CD4-positive, alpha-beta T cell treated with Interleukin-10 for 1 hour (primary cell): ENCODE data around the gene YIPF1.
"Not testable (repeated sequence)": the region's sequence is repeated elsewhere in the genome, so short reads cannot be mapped to it uniquely, and the experiment has no call there.

Experiments
- DNase-seq: peaks from one replicate; pipeline ENCODE4 v3.0.0-alpha.2; 2020

YIPF1 gene

GRCh38 chr1:53837646-53837923, 52.0 kb downstream of the YIPF1 start:
- DNase-seq: no peak

DNA sequence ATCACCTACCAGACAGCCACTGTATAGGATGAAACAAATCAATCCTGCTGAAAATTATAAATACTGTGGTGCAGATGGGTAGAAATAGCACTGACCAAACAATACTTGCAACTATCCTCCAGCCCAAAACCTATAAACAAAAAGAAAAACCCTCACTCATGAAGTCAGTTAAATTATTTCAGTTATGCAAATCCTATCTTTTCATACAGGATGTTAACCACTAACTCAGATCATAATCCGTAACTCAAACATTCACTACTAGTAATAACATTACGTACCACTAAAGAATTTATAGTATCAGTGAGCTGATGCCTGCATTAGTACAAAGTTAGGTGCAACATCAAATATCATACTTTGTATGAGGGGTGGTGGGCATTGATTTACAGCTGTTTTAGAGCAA, 54.1 kb downstream of the YIPF1 start:
- no peak for DNase-seq

DNA sequence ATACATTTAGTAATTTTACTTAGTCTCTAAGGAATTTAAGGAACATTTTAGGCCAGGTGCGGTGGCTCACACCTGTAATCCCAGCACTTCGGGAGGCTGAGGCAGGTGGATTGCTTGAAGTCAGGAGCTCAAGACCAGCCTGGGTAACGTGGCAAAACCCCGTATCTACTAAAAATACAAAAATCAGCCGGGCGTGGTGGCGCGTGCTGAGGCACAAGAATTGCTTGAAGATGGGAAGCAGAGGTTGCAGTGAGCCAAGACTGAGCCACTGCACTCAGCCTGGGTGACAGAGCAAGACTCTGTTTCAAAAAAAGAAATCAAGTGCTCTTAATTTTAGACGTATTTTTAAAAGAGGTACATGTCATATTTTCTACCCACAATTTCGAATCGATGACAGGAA, 54.8 kb downstream of the YIPF1 start:
- no peak for DNase-seq

DNA sequence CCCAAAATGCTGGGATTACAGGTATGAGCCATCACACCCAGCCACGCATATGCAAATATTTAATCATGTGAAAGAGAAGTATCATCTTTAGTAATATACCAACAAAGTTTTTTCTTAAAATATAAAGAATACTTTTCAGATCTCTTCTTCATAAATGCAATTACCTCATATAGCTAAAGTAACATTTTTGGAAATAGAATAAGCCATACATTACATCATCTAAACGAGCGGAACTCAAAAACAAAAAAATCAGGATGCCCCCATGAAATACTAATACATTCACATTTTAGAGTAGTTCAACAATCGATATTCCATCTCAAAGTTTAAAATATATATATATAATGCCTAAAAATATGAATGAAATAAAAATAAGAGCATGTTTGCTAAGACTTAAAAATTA, 56.2 kb downstream of the YIPF1 start:
- no peak for DNase-seq

DNA sequence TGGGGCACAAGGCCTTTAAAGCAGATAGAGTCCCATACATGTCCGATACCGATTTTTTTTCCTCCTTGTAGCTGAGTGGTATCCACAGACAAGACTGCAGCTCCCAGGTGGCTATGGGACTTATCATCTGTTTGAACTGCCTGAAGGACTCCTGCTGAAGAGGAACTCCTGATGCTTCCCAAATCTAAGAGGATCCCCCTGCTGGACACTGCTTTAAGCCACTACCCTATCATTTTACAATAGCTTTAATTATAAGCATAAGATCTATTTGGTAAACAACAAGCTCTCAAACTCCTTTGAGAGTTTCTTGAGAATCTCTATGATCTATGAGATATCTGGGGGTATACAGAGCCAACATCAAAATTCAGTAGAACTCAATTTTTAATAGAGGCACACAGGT, 63.2 kb downstream of the YIPF1 start:
- DNase-seq: no peak

- DNase-seq: no peak
These were observed 64.3 kb downstream of the YIPF1 start for GRCh38 chr1:53825306-53825705.

DNA sequence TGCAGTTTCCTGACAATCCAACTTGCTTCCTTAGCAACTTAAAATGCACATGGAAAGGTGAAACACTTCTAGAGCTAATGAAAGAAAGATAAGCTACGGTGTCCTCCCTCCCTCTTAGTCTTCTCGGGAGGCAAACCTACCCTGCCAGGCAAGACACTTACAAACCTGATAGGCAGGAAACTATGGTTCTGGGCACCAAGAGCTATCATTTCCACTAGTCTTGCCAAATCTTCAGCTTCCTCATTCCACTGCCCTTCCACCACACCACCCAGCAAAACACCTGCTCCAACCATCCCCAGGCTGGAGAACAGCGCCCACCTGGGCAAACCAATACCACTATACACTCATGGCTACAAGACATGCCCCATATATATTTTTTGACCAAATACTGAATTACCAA, 66.7 kb downstream of the YIPF1 start:
- no peak for DNase-seq

DNA sequence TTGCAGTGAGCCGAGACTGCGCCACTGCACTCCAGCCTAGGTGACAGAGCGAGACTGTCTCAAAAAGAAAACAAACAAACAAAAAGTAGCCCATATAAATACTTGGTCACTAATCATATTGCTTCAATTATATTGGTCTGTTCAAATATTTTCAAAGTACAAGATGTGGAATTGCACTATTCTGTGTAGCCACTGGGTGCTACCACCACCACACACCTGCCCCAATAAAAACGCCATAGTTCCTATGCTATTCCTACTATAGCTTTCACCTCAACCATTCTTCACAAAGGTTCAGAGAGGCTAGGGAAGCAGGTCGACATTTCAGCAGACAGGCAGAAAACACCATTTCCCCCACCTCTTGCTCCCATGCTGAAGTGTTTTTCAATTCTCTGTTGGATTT, 68.2 kb downstream of the YIPF1 start:
- DNase-seq: no peak

DNA sequence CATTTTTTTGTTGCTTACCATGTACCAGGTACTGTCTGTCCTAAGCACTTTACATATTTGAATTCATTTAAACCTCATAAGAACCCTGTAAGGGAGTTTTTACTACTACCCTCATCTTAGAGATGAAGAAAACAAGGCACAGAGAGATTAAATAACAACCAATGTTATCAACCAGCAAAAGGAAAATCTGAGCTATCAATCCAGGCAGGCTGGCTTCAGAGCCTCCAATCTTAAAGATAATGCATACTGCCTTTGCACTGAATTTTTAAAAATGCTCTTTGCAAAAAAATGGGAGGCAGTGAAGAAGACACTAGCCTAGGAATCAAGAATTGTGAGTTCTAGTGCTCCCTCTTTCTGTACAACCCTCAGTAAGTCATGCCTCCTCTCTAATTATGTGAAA, 70.2 kb downstream of the YIPF1 start:
- DNase-seq: no peak

GRCh38 chr1:53816584-53816983, 73.0 kb downstream of the YIPF1 start:
- not testable (repeated sequence) for DNase-seq

DNA sequence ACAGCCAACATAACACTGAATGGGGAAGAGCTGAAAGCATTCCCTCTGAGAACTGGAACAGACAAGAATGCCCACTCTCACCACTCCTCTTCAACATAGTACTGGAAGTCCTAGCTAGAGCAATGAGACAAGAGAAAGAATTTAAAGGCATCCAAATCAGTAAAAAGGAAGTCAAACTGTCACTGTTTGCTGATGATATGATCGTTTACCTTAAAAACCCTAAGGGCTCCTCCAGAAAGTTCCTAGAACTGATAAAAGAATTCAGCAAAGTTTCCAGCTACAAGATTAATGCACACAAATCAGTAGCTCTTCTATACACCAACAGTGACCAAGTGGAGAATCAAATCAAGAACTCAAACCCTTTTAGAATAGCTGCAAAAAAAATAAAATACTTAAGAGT, 74.1 kb downstream of the YIPF1 start:
- not testable (repeated sequence) for DNase-seq

DNA sequence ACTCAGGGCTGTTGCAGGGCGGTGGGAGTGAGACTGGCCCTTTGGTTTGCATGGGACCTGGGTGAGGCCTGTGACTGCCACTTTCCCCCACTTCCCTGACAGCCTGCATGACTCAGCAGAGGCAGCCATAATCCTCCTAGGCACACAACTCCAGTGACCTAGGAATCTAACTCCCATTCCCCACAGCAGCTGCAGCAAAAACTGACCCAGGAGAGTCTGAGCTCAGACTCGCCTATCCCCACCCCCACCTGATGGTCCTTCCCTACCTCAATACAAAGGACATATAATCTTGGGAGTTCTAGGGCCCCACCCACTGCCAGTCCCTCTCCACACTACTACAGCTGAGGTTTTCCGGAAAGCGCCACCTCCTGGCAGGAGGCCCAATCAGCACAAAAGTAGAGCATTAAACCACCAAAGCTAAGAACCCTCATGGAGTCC, 78.2 kb downstream of the YIPF1 start:
- DNase-seq: no peak

- DNase-seq: no peak
These were observed 79.1 kb downstream of the YIPF1 start for GRCh38 chr1:53810497-53810896.

DNA sequence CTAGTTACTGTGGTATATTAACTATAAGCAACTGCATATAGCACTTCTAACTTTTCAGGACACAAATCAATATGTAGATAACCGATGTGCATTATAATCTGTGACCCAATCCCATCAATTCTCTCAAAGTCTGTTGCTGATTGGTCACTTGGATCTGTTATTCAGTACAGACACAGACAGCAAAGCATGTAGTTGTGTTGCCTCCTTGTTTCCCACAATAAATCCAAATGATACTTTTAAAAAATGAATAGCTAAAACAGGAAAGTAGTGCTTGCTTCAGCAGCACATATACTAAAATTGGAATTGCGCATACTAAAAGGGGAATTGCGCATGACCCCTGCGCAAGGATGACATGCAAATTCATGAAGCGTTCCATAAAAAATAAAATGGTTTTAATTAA, 79.6 kb downstream of the YIPF1 start:
- no peak for DNase-seq

- no peak for DNase-seq
These were observed 81.7 kb downstream of the YIPF1 start for GRCh38 chr1:53807916-53808315.

GRCh38 chr1:53804791-53805505, 84.6 kb downstream of the YIPF1 start:
- no peak for DNase-seq

DNA sequence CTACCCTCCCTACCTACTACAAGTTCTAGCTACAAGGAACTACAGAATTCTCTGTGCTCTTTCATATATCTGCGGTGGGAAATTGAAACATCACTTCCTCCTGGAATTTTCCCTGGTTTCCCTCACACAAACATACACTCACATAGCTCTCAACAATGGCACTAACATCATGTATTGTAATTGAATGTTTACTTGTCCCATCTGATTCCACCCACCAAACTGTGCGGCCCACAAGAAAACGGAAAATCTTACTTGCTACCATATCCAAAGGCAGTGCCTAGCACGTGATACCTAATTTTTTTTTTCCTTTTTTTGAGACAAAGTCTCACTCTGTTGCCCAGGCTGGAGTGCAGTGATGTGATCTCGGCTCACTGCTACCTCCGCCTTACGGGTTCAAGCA, 85.4 kb downstream of the YIPF1 start:
- DNase-seq: no peak
